Gastrocnemius medialis (tissue), 4 donors: ENCODE results near the gene PDE4D.

Experiments used
- POLR2A ChIP-seq, 2 donors: fragments of 450-650 bp; IDR thresholded peaks; one replicate each; pipeline ENCODE4 v1.6.1; 2017; ENCODE audit warnings: antibody characterized with exemption in 2 of 2, mild to moderate bottlenecking in 2 of 2, moderate library complexity in 2 of 2
- TF ChIP-seq, protein P1 (sequence below), 5 experiments: fragments of 450-650 bp in 3 of 5; fragments of 200-600 bp in 2 of 5; sonication (generic) in 2 of 5; IDR thresholded peaks in 4 of 5; conservative IDR thresholded peaks in 1 of 5; 1 replicate in 4 of 5; 2 replicates in 1 of 5; pipeline ENCODE4 v1.5.1; 2016 to 2019; ENCODE audit warnings: antibody characterized with exemption in 5 of 5, mild to moderate bottlenecking in 3 of 5, moderate library complexity in 3 of 5

DNA sequence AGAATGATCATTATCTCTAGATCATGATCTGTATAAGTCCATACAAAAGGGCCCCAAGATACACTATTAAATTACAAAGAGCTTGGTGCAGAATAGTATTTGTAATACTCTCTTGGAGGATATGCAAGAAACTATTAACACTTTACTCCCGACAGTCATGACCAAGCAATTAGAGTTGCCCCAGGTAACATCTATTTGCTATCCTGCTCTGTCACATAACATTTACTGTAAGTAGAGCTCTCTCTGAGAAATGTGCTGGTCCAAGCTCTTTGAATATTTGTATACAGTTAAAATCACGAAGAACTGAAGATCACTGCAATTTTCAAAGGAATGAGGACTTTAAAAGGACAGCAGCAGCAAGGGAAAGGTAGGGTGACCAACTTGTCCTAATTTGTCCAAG lies 757.0 kb downstream of the PDE4D start:
- TF ChIP-seq, protein P1, sequence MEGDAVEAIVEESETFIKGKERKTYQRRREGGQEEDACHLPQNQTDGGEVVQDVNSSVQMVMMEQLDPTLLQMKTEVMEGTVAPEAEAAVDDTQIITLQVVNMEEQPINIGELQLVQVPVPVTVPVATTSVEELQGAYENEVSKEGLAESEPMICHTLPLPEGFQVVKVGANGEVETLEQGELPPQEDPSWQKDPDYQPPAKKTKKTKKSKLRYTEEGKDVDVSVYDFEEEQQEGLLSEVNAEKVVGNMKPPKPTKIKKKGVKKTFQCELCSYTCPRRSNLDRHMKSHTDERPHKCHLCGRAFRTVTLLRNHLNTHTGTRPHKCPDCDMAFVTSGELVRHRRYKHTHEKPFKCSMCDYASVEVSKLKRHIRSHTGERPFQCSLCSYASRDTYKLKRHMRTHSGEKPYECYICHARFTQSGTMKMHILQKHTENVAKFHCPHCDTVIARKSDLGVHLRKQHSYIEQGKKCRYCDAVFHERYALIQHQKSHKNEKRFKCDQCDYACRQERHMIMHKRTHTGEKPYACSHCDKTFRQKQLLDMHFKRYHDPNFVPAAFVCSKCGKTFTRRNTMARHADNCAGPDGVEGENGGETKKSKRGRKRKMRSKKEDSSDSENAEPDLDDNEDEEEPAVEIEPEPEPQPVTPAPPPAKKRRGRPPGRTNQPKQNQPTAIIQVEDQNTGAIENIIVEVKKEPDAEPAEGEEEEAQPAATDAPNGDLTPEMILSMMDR (IDR thresholded peaks at IDR 0.05 in 4 of 5, conservative IDR thresholded peaks at IDR 0.05 in 1 of 5), result no peak
- TF ChIP-seq POLR2A (IDR thresholded peaks at IDR 0.05), result no peak
